Measurements from ENCODE around the gene SPRY2.

- TF ChIP-seq CTCF (IDR thresholded peaks at IDR 0.05), result no peak
- TF ChIP-seq POLR2A (IDR thresholded peaks at IDR 0.05), result no peak
These were observed 845 bp downstream of the SPRY2 start for GRCh38 chr13:80339912-80340650.

All from suprapubic skin (tissue), 3 donors.